ENCODE measurements around the gene DNM3.

DNA sequence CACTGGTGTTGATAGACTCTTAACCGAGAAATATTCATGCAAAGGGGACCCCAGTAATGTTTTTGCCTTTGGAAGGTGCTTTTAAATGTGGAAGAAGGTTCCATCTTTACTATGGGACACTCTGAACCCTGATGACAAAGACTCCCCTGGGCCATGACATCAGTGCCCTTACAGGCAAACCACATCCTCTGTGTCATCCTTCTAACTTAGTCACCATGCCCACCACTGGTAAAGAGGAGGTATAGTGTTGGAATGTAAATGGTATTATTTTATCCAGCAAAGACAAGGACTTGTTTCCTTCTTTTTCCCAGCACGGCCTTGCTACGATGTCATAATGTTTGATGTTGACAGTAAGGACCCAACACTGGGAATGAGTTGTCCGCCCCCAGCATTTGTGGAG lies 47.2 kb upstream of the DNM3 start:
- TF ChIP-seq EP300 (IDR thresholded peaks at IDR 0.05; ENCODE audit: borderline replicate concordance in 1 of 2, low read depth in 1 of 2, low read length in 1 of 2) (no peak), ELF1 (IDR thresholded peaks at IDR 0.05) (no peak), TEAD4 (IDR thresholded peaks at IDR 0.05; ENCODE audit: borderline replicate concordance, insufficient read depth) (no peak), TAF1 (IDR thresholded peaks at IDR 0.05; ENCODE audit: borderline replicate concordance, low read depth, low read length) (no peak), RCOR1 (IDR thresholded peaks at IDR 0.05; ENCODE audit: low read length) (no peak), EZH2phosphoT487 (IDR thresholded peaks at IDR 0.05; ENCODE audit: borderline replicate concordance, low read depth) (no peak)
- TF ChIP-seq, protein P1, sequence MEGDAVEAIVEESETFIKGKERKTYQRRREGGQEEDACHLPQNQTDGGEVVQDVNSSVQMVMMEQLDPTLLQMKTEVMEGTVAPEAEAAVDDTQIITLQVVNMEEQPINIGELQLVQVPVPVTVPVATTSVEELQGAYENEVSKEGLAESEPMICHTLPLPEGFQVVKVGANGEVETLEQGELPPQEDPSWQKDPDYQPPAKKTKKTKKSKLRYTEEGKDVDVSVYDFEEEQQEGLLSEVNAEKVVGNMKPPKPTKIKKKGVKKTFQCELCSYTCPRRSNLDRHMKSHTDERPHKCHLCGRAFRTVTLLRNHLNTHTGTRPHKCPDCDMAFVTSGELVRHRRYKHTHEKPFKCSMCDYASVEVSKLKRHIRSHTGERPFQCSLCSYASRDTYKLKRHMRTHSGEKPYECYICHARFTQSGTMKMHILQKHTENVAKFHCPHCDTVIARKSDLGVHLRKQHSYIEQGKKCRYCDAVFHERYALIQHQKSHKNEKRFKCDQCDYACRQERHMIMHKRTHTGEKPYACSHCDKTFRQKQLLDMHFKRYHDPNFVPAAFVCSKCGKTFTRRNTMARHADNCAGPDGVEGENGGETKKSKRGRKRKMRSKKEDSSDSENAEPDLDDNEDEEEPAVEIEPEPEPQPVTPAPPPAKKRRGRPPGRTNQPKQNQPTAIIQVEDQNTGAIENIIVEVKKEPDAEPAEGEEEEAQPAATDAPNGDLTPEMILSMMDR (IDR thresholded peaks at IDR 0.05) = no peak
- TF ChIP-seq, protein P2, sequence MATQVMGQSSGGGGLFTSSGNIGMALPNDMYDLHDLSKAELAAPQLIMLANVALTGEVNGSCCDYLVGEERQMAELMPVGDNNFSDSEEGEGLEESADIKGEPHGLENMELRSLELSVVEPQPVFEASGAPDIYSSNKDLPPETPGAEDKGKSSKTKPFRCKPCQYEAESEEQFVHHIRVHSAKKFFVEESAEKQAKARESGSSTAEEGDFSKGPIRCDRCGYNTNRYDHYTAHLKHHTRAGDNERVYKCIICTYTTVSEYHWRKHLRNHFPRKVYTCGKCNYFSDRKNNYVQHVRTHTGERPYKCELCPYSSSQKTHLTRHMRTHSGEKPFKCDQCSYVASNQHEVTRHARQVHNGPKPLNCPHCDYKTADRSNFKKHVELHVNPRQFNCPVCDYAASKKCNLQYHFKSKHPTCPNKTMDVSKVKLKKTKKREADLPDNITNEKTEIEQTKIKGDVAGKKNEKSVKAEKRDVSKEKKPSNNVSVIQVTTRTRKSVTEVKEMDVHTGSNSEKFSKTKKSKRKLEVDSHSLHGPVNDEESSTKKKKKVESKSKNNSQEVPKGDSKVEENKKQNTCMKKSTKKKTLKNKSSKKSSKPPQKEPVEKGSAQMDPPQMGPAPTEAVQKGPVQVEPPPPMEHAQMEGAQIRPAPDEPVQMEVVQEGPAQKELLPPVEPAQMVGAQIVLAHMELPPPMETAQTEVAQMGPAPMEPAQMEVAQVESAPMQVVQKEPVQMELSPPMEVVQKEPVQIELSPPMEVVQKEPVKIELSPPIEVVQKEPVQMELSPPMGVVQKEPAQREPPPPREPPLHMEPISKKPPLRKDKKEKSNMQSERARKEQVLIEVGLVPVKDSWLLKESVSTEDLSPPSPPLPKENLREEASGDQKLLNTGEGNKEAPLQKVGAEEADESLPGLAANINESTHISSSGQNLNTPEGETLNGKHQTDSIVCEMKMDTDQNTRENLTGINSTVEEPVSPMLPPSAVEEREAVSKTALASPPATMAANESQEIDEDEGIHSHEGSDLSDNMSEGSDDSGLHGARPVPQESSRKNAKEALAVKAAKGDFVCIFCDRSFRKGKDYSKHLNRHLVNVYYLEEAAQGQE (IDR thresholded peaks at IDR 0.05; ENCODE audit: low read depth, low read length) = no peak
- TF ChIP-seq, protein P3, sequence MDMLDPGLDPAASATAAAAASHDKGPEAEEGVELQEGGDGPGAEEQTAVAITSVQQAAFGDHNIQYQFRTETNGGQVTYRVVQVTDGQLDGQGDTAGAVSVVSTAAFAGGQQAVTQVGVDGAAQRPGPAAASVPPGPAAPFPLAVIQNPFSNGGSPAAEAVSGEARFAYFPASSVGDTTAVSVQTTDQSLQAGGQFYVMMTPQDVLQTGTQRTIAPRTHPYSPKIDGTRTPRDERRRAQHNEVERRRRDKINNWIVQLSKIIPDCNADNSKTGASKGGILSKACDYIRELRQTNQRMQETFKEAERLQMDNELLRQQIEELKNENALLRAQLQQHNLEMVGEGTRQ (IDR thresholded peaks at IDR 0.05; ENCODE audit: borderline replicate concordance, low read depth, low read length) = no peak
